GM12878 (cell line): Measurements from ENCODE around the gene CDC42EP3. TPM values are rescaled to one million over a fixed set of nuclear protein-coding genes. Genes with fewer than 3 reads are reported as not detected.

ENCODE experiments used
- ATAC-seq: fragments of 200-7000 bp; cut with Tn5 transposase; 3 replicates; pipeline ENCODE4 v1.9.1; 2020; ENCODE audit warnings: mild to moderate bottlenecking, moderate library complexity
- BruUV-seq: library from RNA; stranded (reverse); fragments of 400-500 nt; replicated peaks from 2 replicates; lab custom pipeline; 2021; lab: Mats Ljungman, UMichigan
- CTCF ChIA-PET: fragments of 300-600 bp; sonication (Branson Sonifier 250); formaldehyde crosslinking; extraction: SDS; loops from one replicate; lab custom pipeline; 2021; ENCODE audit warnings: inconsistent platforms; lab: Yijun Ruan, JAX
- POLR2A ChIA-PET: fragments of 350-600 bp; formaldehyde crosslinking; extraction: SDS; loops from one replicate; lab custom pipeline; 2021; ENCODE audit warnings: inconsistent platforms; lab: Charles Lee
- RAD21 ChIA-PET: fragments of 300-600 bp; sonication (Branson Sonifier 250); formaldehyde crosslinking; loops from one replicate; lab custom pipeline; 2023; ENCODE audit warnings: antibody characterized with exemption; ENCODE audit not compliant: unreplicated experiment; lab: Charles Lee
- SMC1A ChIA-PET: fragments of 300-600 bp; sonication (Branson Sonifier 250); formaldehyde crosslinking; loops from one replicate; lab custom pipeline; 2023; ENCODE audit not compliant: unreplicated experiment, uncharacterized antibody; lab: Charles Lee
- DNase-seq: peaks from one replicate; pipeline ENCODE4 v3.0.0-alpha.2; 2011; ENCODE audit warnings: low read depth, low spot score
- FAIRE-seq: peaks from 3 replicates; lab custom pipeline; 2011; peaks lifted over from hg19 to GRCh38; lab: Jason Lieb, UNC
- H2AFZ ChIP-seq: 2 replicates; pipeline ENCODE4 v1.6.0; 2011; ENCODE audit warnings: low read depth, low read length, control low read depth; ENCODE audit not compliant: control insufficient read depth
- H3K27ac ChIP-seq: 2 replicates; pipeline ENCODE4 v1.5.1; 2011; ENCODE audit warnings: control low read depth; ENCODE audit not compliant: control insufficient read depth, insufficient read depth
- H3K27me3 ChIP-seq, 2 experiments: replicated peaks in 1 of 2; 2 replicates each; pipeline versions ENCODE4 v1.6.0 to v1.6.1; 2011; ENCODE audit warnings: low read length in 1 of 2; ENCODE audit not compliant: control insufficient read depth in 2 of 2, insufficient read depth in 2 of 2
- H3K36me3 ChIP-seq, 2 experiments: 2 replicates each; pipeline ENCODE4 v1.5.1; 2011; ENCODE audit warnings: low read length in 1 of 2; ENCODE audit not compliant: control insufficient read depth in 2 of 2, insufficient read depth in 2 of 2
- H3K4me1 ChIP-seq: 2 replicates; pipeline ENCODE4 v1.6.1; 2011; ENCODE audit warnings: mild to moderate bottlenecking, low read length, moderate library complexity, mixed read lengths; ENCODE audit not compliant: control insufficient read depth, insufficient read depth
- H3K4me2 ChIP-seq: 2 replicates; pipeline ENCODE4 v1.6.0; 2011; ENCODE audit warnings: control low read depth; ENCODE audit not compliant: control insufficient read depth, insufficient read depth
- H3K4me3 ChIP-seq: fragments of 200-600 bp; sonication (generic); 2 replicates; pipeline ENCODE4 v1.5.1; 2016
- H3K79me2 ChIP-seq: 2 replicates; pipeline ENCODE4 v1.6.0; 2011; ENCODE audit warnings: low read length; ENCODE audit not compliant: control insufficient read depth, insufficient read depth
- H3K9ac ChIP-seq: 2 replicates; pipeline ENCODE4 v1.8.0; 2011; ENCODE audit warnings: low read length, control low read depth, mixed read lengths; ENCODE audit not compliant: control insufficient read depth, insufficient read depth
- H3K9me3 ChIP-seq: replicated peaks from 3 replicates; pipeline ENCODE4 v1.5.1; 2011; ENCODE audit warnings: mild to moderate bottlenecking, low read length; ENCODE audit not compliant: control insufficient read depth, insufficient read depth
- H4K20me1 ChIP-seq: 2 replicates; pipeline ENCODE4 v1.6.0; 2011; ENCODE audit not compliant: control insufficient read depth, insufficient read depth
- ATF7 ChIP-seq: fragments of 450-650 bp; IDR thresholded peaks from 2 replicates; pipeline ENCODE4 v1.6.1; 2016; ENCODE audit warnings: low read depth, mild to moderate bottlenecking
- EED ChIP-seq: sonication (generic); IDR thresholded peaks from 2 replicates; pipeline ENCODE4 v1.6.1; 2016; ENCODE audit warnings: antibody characterized with exemption, low read depth
- HDGF ChIP-seq: fragments of 450-650 bp; IDR thresholded peaks from 2 replicates; pipeline ENCODE4 v1.6.1; 2016; ENCODE audit warnings: antibody characterized with exemption
- IKZF1 ChIP-seq: fragments of 450-650 bp; conservative IDR thresholded peaks from 2 replicates; pipeline ENCODE4 v1.6.1; 2017; ENCODE audit warnings: antibody characterized with exemption, mild to moderate bottlenecking
- PML ChIP-seq: IDR thresholded peaks from 2 replicates; pipeline ENCODE4 v1.6.1; 2012; ENCODE audit warnings: low read length, inconsistent platforms
- POLR2A ChIP-seq: IDR thresholded peaks from 2 replicates; pipeline ENCODE4 v1.6.1; 2011; ENCODE audit warnings: low read depth, mild to moderate bottlenecking, low read length
- POLR2AphosphoS5 ChIP-seq: IDR thresholded peaks from 2 replicates; pipeline ENCODE4 v1.6.1; 2011; ENCODE audit warnings: mild to moderate bottlenecking, low read length, inconsistent platforms
- RAD21 ChIP-seq: IDR thresholded peaks from 2 replicates; pipeline ENCODE4 v1.6.1; 2011; ENCODE audit warnings: mild to moderate bottlenecking, low read depth, low read length, moderate library complexity; ENCODE audit not compliant: insufficient read depth
- RB1 ChIP-seq: fragments of 450-650 bp; formaldehyde crosslinking; IDR thresholded peaks from 2 replicates; pipeline ENCODE4 v1.6.1; 2017; ENCODE audit warnings: mild to moderate bottlenecking, borderline replicate concordance
- SIX5 ChIP-seq: IDR thresholded peaks from 2 replicates; pipeline ENCODE4 v1.6.1; 2011; ENCODE audit warnings: mild to moderate bottlenecking, low read depth, low read length, moderate library complexity; ENCODE audit not compliant: severe bottlenecking
- SMAD1 ChIP-seq: fragments of 450-650 bp; IDR thresholded peaks from 2 replicates; pipeline ENCODE4 v1.6.1; 2018; ENCODE audit warnings: mild to moderate bottlenecking, low read depth; ENCODE audit not compliant: partially characterized antibody
- SMARCA5 ChIP-seq: fragments of 450-650 bp; IDR thresholded peaks from 2 replicates; pipeline ENCODE4 v1.6.1; 2017; ENCODE audit warnings: mild to moderate bottlenecking
- ZSCAN29 ChIP-seq: fragments of 450-650 bp; IDR thresholded peaks from 2 replicates; pipeline ENCODE4 v1.6.1; 2017; ENCODE audit warnings: mild to moderate bottlenecking, moderate library complexity
- WGBS: methylation state at CpG from one replicate; pipeline ENCODE4 v1.1.6; 2016; ENCODE audit warnings: low lambda C conversion rate; ENCODE audit not compliant: insufficient replicate concordance, insufficient coverage; ENCODE audit errors: missing lambda C conversion rate; 5-methylcytosine and 5-hydroxymethylcytosine counted together
- in situ Hi-C: fragments of 300-500 bp; cut with MboI; formaldehyde crosslinking; loops from 9 replicates; pipeline ENCODE4 v1.14.3; 2018; ENCODE audit warnings: mixed read lengths
- intact Hi-C: fragments of 100-400 bp; cut with micrococcal nuclease; formaldehyde crosslinking; loops from one replicate; pipeline ENCODE4 v1.14.2; 2022; ENCODE audit not compliant: unreplicated experiment
- polyA plus RNA-seq, 11 experiments: library from polyadenylated mRNA; depleted of rRNA in 4 of 11; unstranded in 6 of 11; stranded (reverse) in 5 of 11; fragments of >200 nt; fragmentation: Nextera tagmentation in 4 of 11; fragmentation: Illumina TruSeq in 1 of 11; extraction: Ambion mirVana in 4 of 11; extraction: Trizol in 1 of 11; gene quantifications; 1 replicate in 1 of 11; 2 replicates in 10 of 11; pipeline versions ENCODE4 v1.2.1 to v1.2.3, GENCODE V29; 2011 to 2016; ENCODE audit warnings: inconsistent platforms in 2 of 11, missing spikeins in 2 of 11, low read depth in 1 of 11
- total RNA-seq, 4 experiments: library from RNA; depleted of rRNA in 3 of 4; stranded (reverse); fragments of >200 nt in 3 of 4; fragmentation: Illumina TruSeq in 1 of 4; extraction: Trizol in 1 of 4; gene quantifications; 2 replicates each; pipeline versions ENCODE4 v1.2.1 to v1.2.3, GENCODE V29; 2013 to 2021
- TF ChIP-seq, protein P1 (sequence below): IDR thresholded peaks from 2 replicates; pipeline ENCODE4 v1.6.1; 2012; ENCODE audit warnings: low read length, inconsistent platforms

Gene CDC42EP3
- total and polyA plus RNA-seq, 10 of the 15 experiments (the other 5 are each of a cell fraction or from before 2014, with no cell fraction given) = 11.8 to 86.9 (median 52.9) TPM

DNA sequence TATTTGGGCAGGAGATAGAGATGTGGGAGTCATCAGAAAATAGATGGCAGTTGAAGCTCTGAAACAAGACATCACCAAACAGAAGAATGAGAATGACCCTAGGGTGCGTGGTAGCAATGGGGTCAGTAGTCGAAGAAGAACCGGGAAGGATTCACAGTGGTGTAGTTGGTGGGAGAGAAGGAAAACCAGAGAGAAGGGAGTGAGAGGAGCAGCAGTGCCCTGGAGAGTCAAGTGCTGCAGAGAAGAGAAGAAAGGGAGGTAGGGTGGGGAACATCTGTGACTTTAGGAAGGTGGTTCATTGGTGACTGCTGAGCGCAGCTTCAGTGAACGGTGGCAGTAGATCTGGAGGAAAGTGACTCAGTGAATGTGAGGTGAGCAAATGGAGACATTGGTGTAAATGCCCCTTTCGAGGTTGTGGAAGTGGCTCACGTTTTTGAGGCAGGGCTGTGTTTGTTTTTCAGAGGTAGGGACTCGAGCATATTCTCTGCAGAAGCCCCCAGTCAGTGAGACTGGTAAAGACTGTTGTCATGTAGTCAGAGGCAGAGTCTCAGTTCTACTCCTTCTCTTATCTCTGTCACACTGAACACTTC is 36.4 kb downstream of the CDC42EP3 start (continued):
- TF ChIP-seq ATF7 = no peak
- TF ChIP-seq POLR2A = peak; percentile 57; the same call in 1 of the 2 replicates
- TF ChIP-seq HDGF = peak; percentile 96
- TF ChIP-seq PML = no peak
- TF ChIP-seq, protein P1, sequence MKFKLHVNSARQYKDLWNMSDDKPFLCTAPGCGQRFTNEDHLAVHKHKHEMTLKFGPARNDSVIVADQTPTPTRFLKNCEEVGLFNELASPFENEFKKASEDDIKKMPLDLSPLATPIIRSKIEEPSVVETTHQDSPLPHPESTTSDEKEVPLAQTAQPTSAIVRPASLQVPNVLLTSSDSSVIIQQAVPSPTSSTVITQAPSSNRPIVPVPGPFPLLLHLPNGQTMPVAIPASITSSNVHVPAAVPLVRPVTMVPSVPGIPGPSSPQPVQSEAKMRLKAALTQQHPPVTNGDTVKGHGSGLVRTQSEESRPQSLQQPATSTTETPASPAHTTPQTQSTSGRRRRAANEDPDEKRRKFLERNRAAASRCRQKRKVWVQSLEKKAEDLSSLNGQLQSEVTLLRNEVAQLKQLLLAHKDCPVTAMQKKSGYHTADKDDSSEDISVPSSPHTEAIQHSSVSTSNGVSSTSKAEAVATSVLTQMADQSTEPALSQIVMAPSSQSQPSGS = no peak
- 0 out of 2 replicates have a peak, but pooled peaks have one; percentile 67 for TF ChIP-seq RB1
- no peak for TF ChIP-seq SIX5
- 0 out of 2 replicates have a peak, but pooled peaks have one; percentile 49 for TF ChIP-seq SMARCA5
- TF ChIP-seq EED = no peak
- peak; percentile 72 for TF ChIP-seq SMAD1
- no peak for TF ChIP-seq ZSCAN29

DNA sequence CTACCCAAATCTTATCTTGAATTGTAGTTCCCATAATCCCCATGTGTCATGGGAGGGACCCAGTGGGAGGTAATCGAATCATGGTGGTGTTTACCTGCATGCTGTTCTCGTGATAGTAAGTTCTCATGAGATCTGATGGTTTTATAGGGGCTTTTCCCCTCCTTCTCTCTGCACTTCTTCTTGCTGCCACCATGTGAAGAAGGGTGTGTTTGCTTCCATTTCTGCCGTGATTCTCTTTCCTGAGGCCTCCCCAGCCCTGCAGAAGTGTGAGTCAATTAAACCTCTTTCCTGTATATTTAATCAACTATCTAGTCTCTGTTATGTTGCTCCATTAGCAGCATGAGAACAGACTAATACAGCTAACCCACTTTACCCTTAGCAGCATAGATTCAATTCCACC is 37.6 kb downstream of the CDC42EP3 start:
- no peak for ATAC-seq
- no TSS peak for BruUV-seq
- POLR2A ChIA-PET = interaction anchor here (1.2 to 6.2 kb wide), 4 partner anchors 12 to 84 kb away, joined by 3 to 62 read pairs (median 10); no protein-coding TSS in a partner anchor

More for the DNA sequence above, 37.6 kb downstream of the CDC42EP3 start:
- H3K4me3 ChIP-seq = no peak overlapping the region
- H3K27me3 ChIP-seq = no peaks in the 10 kb centered on the region
- DNase-seq (no peak), FAIRE-seq (no peak)
- H4K20me1 ChIP-seq = no peaks in the 10 kb centered on the region
- ChIA-PET RAD21 (interaction anchor here (1.0 to 5.6 kb wide), 9 partner anchors 8 to 243 kb away, joined by 3 to 40 read pairs (median 7); no protein-coding TSS in a partner anchor), CTCF (interaction anchor here (0.6 to 3.1 kb wide), 8 partner anchors 8 to 219 kb away, joined by 3 to 32 read pairs (median 4); no protein-coding TSS in a partner anchor), SMC1A (interaction anchor here (0.6 to 7.5 kb wide), 13 partner anchors 10 to 244 kb away, joined by 3 to 118 read pairs (median 7); no protein-coding TSS in a partner anchor)
- 0 out of 4 replicates have a peak, but pooled peaks cover 0 to 4% of the 10 kb centered on the region in 2 experiments for H3K36me3 ChIP-seq
- intact Hi-C loops (no loop called here), in situ Hi-C loops (no loop called here)
- H3K79me2 ChIP-seq = peaks cover 37% of the 10 kb centered on the region
- TF ChIP-seq POLR2AphosphoS5 (0 out of 2 replicates have a peak, but pooled peaks have one; percentile 36), HDGF (peak; percentile 60; the same call in 1 of the 2 replicates), IKZF1 (no peak), RAD21 (0 out of 2 replicates have a peak, but pooled peaks have one; percentile 19)
- 59% methylated on average over 3 of the region's 3 CpGs for WGBS
- H3K4me2 ChIP-seq = no peak overlapping the region
- no peaks in the 10 kb centered on the region; the same call in 2 of the 3 replicates for H3K9me3 ChIP-seq
- peaks cover 37% of the 10 kb centered on the region for H3K4me1 ChIP-seq
- no peak overlapping the region for H3K9ac ChIP-seq
- H3K27ac ChIP-seq = peak overlapping the region; percentile 91
- H2AFZ ChIP-seq = no peak overlapping the region
